Activated naive CD8-positive, alpha-beta T cell treated with anti-CD3 and anti-CD28 coated beads for 36 hours (primary cell): ENCODE measurements around the gene CLSTN1. TPM values are rescaled to one million over a fixed set of nuclear protein-coding genes. Genes with fewer than 3 reads are reported as not detected.

Source experiments
- DNase-seq: peaks from one replicate; pipeline ENCODE4 v3.0.0; 2021
- H3K27ac Mint-ChIP-seq: one replicate; pipeline ENCODE4 v1.8.0; 2022; ENCODE audit warnings: mild to moderate bottlenecking, moderate library complexity, mixed read lengths
- H3K27me3 Mint-ChIP-seq: one replicate; pipeline ENCODE4 v1.8.0; 2022; ENCODE audit warnings: mild to moderate bottlenecking, mixed read lengths
- H3K36me3 Mint-ChIP-seq: one replicate; pipeline ENCODE4 v1.8.0; 2021; ENCODE audit warnings: mild to moderate bottlenecking, mixed read lengths
- H3K4me1 Mint-ChIP-seq: one replicate; pipeline ENCODE4 v1.8.0; 2021; ENCODE audit warnings: mixed read lengths
- H3K4me3 Mint-ChIP-seq: one replicate; pipeline ENCODE4 v1.8.0; 2022; ENCODE audit warnings: mild to moderate bottlenecking, moderate library complexity, mixed read lengths
- H3K9me3 Mint-ChIP-seq: one replicate; pipeline ENCODE4 v1.8.0; 2022; ENCODE audit warnings: mixed read lengths
- total RNA-seq, 2 experiments: library from RNA; stranded (reverse); gene quantifications; one replicate each; pipeline ENCODE4 v1.2.3, GENCODE V29; 2021

Gene CLSTN1
- total RNA-seq, 2 experiments from 2014 or later: 30.4 to 31.0 TPM

DNA sequence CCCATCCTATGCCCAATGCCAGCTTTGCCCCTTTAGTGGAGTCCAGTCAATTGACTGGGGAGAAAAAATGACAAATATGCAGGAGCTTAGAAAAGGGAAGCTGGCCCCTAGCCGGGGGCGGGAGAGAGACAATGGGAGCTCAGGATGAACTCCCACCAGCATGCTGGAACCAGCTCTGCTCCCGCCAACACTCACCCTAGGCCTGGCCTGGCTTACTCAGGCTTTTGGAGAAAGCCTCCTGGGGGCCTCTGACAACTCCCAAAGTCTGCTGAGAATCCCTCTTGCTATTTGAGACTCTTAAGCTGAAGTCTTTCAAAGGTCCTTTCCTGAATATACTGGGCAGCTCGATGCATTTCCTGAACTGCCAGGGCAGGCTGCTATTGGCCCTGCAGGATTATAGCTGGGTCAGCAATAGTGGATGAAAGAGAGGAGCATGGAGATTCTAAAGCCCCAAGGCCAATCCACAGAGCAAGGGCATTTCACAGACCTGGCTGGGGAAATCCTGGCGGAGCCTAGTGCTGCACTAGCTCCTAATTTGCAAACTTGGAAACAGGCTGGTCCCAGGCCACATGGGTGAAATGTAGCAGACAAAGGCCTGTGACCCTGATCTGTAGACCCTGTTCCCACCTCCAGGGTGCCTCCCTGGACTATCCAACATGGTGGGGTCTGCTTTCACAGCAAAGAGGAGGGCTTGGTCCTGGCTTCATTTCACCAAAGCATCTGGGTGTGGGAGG, 35.7 kb upstream of the CLSTN1 start:
- no peaks in the 10 kb centered on the region for H3K9me3 Mint-ChIP-seq
- no peak for DNase-seq
- H3K27me3 Mint-ChIP-seq: no peaks in the 10 kb centered on the region
- H3K36me3 Mint-ChIP-seq: no peaks in the 10 kb centered on the region
- H3K4me3 Mint-ChIP-seq: no peak overlapping the region
- peaks cover 7% of the 10 kb centered on the region for H3K4me1 Mint-ChIP-seq
- no peak overlapping the region for H3K27ac Mint-ChIP-seq

DNA sequence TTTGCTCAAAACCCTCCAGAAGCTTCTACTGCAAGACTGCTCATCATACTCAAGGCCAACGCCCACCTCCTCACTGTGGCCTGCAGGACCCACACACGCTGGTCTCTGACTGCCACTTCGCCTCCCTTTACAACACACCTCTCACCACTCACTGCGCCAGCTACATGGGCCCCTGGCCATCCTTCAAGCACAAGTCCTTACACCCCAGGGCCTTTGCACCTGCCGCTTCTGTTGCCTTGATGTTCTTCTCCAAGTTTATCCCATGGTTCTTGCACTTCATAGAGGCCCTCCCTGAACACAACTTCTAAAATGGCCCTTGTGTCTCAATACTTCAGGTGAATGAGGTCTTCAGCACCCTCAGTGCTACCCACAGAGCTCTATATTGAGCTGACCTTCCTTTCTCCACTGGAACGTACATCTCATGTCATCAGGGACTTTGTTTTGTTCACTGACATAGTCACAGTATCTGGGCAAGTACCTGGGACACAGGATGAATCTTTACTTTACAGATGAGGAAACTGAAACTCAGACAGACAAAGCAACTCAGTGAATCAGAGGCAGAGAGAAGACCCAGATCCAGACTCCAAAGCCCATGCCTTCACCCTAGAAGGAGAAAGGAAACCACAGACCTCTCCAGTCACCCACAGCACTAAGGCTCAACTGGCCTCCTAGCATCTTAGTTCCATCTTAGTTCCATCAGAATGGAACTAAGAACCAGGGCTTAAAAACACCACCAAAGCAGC, 34.7 kb upstream of the CLSTN1 start:
- Mint-ChIP-seq H3K4me1 (peaks cover 7% of the 10 kb centered on the region), H3K27me3 (no peaks in the 10 kb centered on the region), H3K4me3 (no peak overlapping the region), H3K27ac (no peak overlapping the region), H3K9me3 (peaks cover 4% of the 10 kb centered on the region), H3K36me3 (peaks cover 8% of the 10 kb centered on the region)
- DNase-seq: no peak

DNA sequence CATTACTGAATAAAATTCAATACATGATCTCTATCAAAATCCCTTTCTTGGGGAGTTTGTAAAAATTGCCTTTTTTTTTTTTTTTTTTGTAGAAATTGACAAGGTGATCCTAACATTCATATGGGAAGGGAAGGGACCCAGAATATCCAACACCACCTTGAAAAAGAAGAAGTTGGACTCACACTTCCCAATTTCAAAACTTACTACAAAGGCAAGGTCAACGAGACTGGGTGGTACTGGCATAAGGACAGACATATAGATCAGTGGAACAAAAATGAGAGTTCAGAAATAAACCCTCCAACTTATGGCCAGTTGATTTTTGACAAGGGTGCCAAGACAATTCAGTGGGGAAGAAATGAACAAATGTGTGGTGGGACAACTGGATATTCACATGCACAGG, 31.4 kb upstream of the CLSTN1 start:
- peaks cover 4% of the 10 kb centered on the region for H3K9me3 Mint-ChIP-seq
- peaks cover 4% of the 10 kb centered on the region for H3K27me3 Mint-ChIP-seq
- H3K27ac Mint-ChIP-seq: no peak overlapping the region
- no peak for DNase-seq
- H3K36me3 Mint-ChIP-seq: peaks cover 10% of the 10 kb centered on the region
- peaks cover 12% of the 10 kb centered on the region for H3K4me1 Mint-ChIP-seq
- no peak overlapping the region for H3K4me3 Mint-ChIP-seq

DNA sequence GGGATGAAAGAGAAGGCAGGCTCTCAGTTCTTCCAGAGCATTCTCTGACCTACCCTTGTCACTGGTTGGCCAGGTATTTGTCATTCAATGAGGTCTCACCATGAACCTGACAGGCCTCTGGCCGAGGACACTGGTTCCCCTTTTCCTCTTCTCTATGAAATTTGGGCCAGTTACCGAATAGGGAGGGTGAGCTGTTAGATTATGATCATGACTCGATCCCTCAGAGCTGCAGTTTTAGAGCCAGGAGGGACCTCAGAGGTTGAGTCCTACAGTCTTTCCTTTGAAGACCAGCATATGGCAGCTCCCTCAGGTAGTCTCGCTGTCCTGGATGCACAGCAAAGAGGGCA, 29.5 kb upstream of the CLSTN1 start:
- Mint-ChIP-seq H3K4me1 (peaks cover 13% of the 10 kb centered on the region), H3K9me3 (peaks cover 4% of the 10 kb centered on the region), H3K27me3 (peaks cover 4% of the 10 kb centered on the region), H3K4me3 (no peak overlapping the region), H3K27ac (no peak overlapping the region), H3K36me3 (peaks cover 10% of the 10 kb centered on the region)
- DNase-seq: no peak

DNA sequence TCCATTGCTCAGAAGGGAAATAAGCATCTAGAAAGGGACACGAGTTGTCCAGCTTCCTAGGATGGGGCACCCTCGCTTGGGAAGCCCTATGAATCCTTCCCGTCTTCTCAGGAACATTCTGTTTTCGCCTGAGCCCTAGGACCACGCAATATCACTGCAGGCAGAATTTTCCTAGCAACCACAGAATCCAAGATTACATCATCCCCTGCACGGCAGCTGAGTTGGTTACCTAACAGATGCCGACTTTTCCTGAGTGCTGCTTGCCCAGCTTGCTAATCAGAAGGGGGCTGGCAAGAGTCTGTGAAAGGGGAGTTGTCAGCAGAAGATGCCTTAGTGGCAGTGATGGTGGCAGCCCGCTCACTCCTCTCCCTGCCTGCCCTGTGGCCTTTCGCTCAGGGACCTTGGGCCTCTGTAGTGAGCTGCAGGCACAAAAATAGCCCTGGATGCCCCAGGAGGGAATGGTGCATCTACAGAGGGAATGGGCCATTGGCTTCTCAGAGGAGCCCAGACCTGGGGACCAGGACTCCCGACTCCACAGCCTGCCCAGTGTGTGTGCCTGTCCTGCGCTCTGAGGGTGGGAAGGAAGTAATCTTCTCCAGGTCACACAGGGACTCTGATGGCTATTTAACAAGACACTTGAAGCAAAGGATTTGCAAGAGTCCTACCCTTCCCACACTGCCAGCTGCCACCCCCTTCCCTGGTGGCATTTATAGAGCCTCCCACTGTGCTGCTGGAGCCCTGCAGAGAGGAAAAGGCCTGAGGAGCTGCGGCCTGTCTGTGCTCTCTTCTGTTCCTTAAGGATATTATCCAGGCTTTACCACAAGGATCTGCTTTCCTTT, 28.9 kb upstream of the CLSTN1 start:
- DNase-seq: no peak
- Mint-ChIP-seq H3K4me1 (peaks cover 13% of the 10 kb centered on the region), H3K27ac (no peak overlapping the region)

DNA sequence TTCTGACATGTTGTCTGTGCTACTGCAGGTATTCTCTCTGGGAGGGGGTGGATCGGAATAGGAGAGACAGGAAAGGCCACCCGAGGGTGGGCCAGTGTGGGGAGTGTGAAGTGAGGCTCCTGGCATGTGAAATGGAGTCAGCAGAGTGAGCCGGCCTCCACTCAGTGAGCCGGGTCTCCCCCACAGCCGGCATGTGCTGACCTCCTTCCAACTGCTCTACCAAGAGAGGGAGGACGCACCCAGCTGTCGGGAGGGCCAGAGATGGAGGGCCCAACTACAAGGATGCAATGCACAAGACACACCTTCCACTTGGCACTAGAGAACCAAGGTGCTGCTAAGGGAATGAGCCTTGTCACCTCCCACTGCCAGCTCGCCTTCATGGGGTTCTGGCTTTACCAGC, 28.2 kb upstream of the CLSTN1 start:
- no peak for DNase-seq
- Mint-ChIP-seq H3K4me1 (peaks cover 13% of the 10 kb centered on the region), H3K4me3 (no peak overlapping the region), H3K36me3 (peaks cover 10% of the 10 kb centered on the region), H3K9me3 (peaks cover 4% of the 10 kb centered on the region), H3K27me3 (peaks cover 4% of the 10 kb centered on the region), H3K27ac (no peak overlapping the region)

More for the DNA sequence above, 28.9 kb upstream of the CLSTN1 start:
- Mint-ChIP-seq H3K36me3 (peaks cover 10% of the 10 kb centered on the region), H3K27me3 (peaks cover 4% of the 10 kb centered on the region), H3K4me3 (no peak overlapping the region), H3K9me3 (peaks cover 4% of the 10 kb centered on the region)

DNA sequence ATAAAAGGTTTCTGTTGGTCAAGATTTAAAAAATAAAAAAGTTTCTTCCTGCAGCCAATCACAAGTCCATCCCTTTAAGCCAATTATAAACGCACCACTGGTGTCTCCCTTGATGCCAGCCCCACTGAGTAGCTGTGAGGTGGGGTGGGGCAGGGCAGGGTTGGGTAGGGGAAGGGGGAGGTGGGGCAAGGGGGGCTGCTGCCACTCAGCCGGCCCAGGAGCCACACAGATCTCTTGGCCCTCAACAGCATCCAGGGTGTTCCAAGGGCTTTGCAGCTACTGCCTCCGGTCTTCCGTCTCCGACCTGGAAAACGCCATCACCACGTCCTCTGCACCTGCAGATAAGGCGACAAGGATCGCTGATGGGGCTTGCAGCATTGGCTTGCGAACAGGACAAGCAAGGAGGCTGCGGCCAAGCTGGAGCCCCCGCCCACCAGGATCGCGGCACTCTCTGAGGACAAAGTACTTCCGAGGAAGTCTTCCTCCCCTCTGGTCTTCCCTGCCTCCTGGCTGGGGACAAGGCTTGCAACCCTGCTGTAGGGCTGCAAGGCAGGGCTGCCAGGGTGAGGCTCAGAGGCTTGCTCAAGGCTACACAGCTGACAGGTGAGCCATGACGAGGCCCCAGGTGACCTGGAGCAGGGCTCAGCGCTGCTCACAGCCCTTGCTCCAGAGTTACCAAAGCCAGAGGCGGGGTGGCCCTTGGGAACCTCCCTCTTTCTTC, 26.8 kb upstream of the CLSTN1 start:
- H3K4me3 Mint-ChIP-seq: peak overlapping the region; percentile 70
- H3K36me3 Mint-ChIP-seq: peaks cover 10% of the 10 kb centered on the region
- no peak for DNase-seq
- peaks cover 13% of the 10 kb centered on the region for H3K4me1 Mint-ChIP-seq
- peaks cover 4% of the 10 kb centered on the region for H3K9me3 Mint-ChIP-seq
- no peak overlapping the region for H3K27ac Mint-ChIP-seq
- peaks cover 4% of the 10 kb centered on the region for H3K27me3 Mint-ChIP-seq

DNA sequence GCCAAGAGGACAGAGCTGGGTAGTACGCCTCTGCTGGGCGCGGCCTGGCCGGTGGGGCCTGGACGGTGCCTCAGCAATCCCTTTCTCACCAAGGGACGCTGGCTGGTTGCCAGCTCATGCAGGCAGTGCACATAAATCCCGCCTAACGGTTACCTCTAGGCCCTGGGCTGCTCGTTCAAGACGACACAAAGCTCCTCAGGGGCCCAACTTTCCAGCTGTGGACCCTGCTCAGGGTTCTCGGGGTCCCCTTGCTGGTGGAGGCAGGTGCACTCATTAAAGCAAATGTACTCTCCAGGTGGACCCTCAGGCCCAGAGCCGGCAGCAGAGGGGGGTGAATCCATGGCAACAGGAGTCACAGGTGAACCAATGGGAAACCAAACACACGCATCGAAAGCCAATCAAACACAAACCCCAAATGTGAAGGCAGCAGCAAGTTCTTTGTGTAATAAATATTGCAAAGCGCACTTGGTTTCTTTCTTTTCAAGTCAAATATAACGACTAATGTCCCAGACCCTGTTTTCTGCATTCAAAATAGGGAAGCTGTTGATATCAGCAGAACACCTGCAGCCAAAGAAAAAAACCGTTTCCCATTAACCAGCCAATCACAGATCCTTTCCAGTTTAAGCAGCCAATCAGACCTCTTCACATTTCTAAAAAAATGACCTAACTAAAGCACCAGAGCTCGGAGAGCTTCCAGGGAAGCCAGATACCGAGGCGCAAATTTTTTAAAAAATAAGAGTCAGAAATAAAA, 26.1 kb upstream of the CLSTN1 start:
- H3K27ac Mint-ChIP-seq: no peak overlapping the region

DNA sequence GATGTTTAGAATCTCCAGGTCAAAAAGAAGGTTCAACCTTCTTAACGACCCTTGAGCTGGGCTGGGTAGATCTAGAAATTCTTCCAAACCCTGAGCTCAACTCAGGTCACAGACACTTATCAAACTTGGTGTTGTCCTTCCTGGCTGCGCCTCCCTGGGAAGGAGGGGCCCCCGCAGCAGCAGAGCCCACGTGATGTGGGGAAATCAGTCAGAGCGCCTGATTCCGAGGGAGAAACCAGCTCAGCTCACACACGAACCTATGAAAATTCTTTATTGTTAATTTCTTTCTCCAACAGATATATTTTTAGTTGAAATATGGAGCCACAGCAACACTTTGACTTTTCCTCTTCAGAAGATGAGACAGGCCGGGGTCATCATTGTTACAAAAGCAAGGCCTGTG, 24.3 kb upstream of the CLSTN1 start:
- Mint-ChIP-seq H3K27ac (no peak overlapping the region), H3K27me3 (peaks cover 4% of the 10 kb centered on the region), H3K4me1 (peaks cover 13% of the 10 kb centered on the region), H3K36me3 (no peaks in the 10 kb centered on the region), H3K4me3 (no peak overlapping the region), H3K9me3 (no peaks in the 10 kb centered on the region)
- no peak for DNase-seq

More for the DNA sequence above, 26.1 kb upstream of the CLSTN1 start:
- H3K27me3 Mint-ChIP-seq: peaks cover 4% of the 10 kb centered on the region
- peaks cover 4% of the 10 kb centered on the region for H3K9me3 Mint-ChIP-seq
- H3K4me1 Mint-ChIP-seq: peaks cover 13% of the 10 kb centered on the region
- H3K36me3 Mint-ChIP-seq: peaks cover 10% of the 10 kb centered on the region
- DNase-seq: no peak
- H3K4me3 Mint-ChIP-seq: peak overlapping the region; percentile 54

DNA sequence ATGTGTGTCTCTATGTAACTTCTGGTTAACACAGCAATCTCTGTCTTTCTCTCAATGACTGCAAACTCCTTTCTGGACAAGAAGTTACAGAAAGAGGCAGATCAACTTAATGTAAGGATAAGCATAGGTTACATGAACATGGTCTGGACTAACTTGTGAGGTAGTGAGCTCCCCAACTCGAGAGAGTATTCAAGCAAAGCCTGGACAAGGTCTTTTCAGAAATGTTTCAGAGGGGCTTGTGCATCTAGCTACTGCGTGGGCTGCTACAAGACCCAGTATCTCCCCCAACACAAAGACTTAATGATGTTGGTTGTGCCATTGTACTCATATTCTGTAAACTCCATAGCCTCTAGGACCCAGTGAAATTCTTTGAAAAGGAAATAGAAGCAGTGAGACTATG, 23.5 kb upstream of the CLSTN1 start:
- Mint-ChIP-seq H3K27me3 (peaks cover 4% of the 10 kb centered on the region), H3K4me1 (peaks cover 13% of the 10 kb centered on the region), H3K4me3 (no peak overlapping the region), H3K9me3 (no peaks in the 10 kb centered on the region), H3K36me3 (no peaks in the 10 kb centered on the region), H3K27ac (no peak overlapping the region)
- DNase-seq: no peak

DNA sequence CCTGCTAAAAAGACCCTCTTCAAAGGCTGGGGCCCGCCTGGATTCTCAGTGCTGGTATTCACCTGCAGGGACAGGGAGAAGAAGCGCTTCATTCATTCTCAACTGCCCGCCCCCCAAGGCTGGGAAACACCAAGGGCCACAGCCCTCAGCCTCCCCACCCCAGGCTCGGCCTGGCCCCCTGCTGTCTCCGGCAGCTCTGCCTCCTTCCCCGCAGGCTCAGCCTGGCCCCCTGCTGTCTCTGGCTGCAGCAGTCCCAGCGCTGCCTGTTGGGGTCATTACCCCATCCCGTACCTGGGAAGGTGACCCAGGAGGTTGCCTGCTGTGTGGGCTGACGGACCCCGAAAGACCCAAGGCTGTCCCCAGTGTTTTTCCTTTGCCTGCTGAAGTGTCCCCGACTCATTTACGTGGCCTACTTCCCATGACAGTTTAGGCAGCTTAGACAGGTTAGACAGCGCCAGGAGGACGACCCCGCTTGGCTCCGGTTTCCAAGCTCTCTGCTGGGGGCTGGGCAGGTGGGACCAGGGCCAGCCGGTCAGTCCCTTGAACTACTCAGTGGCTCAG, 22.9 kb upstream of the CLSTN1 start:
- Mint-ChIP-seq H3K4me3 (no peak overlapping the region), H3K4me1 (peaks cover 13% of the 10 kb centered on the region), H3K9me3 (no peaks in the 10 kb centered on the region), H3K36me3 (no peaks in the 10 kb centered on the region), H3K27ac (no peak overlapping the region), H3K27me3 (peaks cover 4% of the 10 kb centered on the region)
- DNase-seq: no peak

DNA sequence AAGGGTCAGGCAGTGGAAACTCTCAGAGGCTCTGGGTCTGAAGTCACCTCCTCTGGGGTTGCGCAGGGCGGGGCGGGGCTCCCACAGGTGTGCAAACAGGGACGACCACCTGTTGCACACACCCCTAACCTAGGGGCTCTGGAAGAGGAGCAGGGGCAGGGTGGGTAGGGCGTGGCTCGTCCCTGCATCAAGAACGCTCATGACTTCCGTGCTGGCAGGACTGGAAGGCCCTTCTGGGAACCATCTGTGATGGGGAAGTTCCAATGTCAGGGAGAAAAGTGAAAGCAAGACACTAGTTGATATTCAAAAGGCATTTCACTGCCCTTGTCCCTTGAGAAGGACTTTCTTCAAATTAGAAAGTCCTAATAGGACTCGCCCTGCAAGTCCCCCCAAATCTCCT, 22.1 kb upstream of the CLSTN1 start:
- H3K4me3 Mint-ChIP-seq: no peak overlapping the region
- H3K27me3 Mint-ChIP-seq: no peaks in the 10 kb centered on the region
- no peaks in the 10 kb centered on the region for H3K36me3 Mint-ChIP-seq
- H3K27ac Mint-ChIP-seq: no peak overlapping the region
- DNase-seq: no peak
- H3K9me3 Mint-ChIP-seq: no peaks in the 10 kb centered on the region
- peaks cover 10% of the 10 kb centered on the region for H3K4me1 Mint-ChIP-seq

DNA sequence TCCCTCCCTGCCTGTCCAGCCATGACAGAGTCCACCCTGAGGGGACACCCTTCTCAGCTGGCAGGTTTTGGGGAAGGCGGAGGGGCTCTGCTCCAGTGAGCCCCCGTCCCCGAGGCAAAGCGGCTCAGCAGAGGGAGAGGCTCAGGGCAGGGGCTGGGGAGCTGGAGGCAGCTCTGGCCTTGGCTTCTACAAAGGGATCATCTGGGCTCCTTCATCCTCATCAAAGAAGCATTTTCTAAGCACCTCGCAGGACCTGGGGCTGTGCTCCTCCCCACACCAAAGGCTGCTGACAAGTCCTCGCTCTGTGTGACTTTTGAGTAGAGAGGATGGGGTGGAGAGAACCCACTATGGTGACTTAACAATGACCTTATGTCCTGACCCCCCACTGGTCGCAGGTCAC, 21.0 kb upstream of the CLSTN1 start:
- no peak overlapping the region for H3K27ac Mint-ChIP-seq

DNA sequence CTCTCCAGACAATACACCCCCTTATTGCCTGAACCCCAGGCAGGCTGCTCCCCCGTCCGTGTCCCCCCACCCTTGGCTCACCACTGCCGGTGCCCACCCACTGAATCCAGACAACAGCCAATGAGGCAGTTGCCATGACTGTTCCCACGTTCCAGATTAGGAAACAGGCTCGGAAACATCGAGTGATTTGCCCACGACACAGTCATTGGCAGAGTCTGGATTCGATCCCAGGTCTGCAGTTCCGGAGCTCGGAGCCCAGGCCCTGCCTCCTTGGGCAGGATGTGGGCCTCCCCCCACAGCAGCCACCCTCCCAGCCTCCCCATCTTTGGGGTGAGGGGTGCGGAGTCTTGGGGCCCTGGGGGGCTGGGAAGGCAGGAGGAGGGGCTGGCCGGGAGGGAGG, 20.3 kb upstream of the CLSTN1 start:
- no peaks in the 10 kb centered on the region for H3K27me3 Mint-ChIP-seq
- no peaks in the 10 kb centered on the region for H3K36me3 Mint-ChIP-seq
- no peak for DNase-seq
- no peak overlapping the region for H3K27ac Mint-ChIP-seq
- no peaks in the 10 kb centered on the region for H3K9me3 Mint-ChIP-seq
- no peak overlapping the region for H3K4me3 Mint-ChIP-seq
- no peaks in the 10 kb centered on the region for H3K4me1 Mint-ChIP-seq

More for the DNA sequence above, 21.0 kb upstream of the CLSTN1 start:
- Mint-ChIP-seq H3K4me3 (no peak overlapping the region), H3K9me3 (no peaks in the 10 kb centered on the region), H3K27me3 (no peaks in the 10 kb centered on the region), H3K36me3 (no peaks in the 10 kb centered on the region), H3K4me1 (peaks cover 3% of the 10 kb centered on the region)
- no peak for DNase-seq
